HEK293T (cell line): ENCODE measurements around the gene DNAH8.

Experiments used
- ARNT ChIP-seq: fragments of 450-650 bp; IDR thresholded peaks from 2 replicates; pipeline ENCODE4 v1.6.1; 2017; ENCODE audit warnings: mild to moderate bottlenecking
- BHLHE40 ChIP-seq: fragments of 450-650 bp; IDR thresholded peaks from 2 replicates; pipeline ENCODE4 v1.6.1; 2016; ENCODE audit warnings: mild to moderate bottlenecking, moderate library complexity, borderline replicate concordance
- CTBP1 ChIP-seq: fragments of 450-650 bp; IDR thresholded peaks from 2 replicates; pipeline ENCODE4 v1.6.1; 2016; ENCODE audit warnings: borderline replicate concordance
- FOXA1 ChIP-seq: fragments of 450-650 bp; IDR thresholded peaks from 2 replicates; pipeline ENCODE4 v1.6.1; 2016; ENCODE audit warnings: mild to moderate bottlenecking
- FOXK2 ChIP-seq: fragments of 450-650 bp; IDR thresholded peaks from 2 replicates; pipeline ENCODE4 v1.6.1; 2016; ENCODE audit warnings: mild to moderate bottlenecking
- FOXM1 ChIP-seq: fragments of 450-650 bp; IDR thresholded peaks from 2 replicates; pipeline ENCODE4 v1.6.1; 2017; ENCODE audit warnings: mild to moderate bottlenecking, borderline replicate concordance
- L3MBTL2 ChIP-seq: fragments of 450-650 bp; conservative IDR thresholded peaks from 2 replicates; pipeline ENCODE4 v1.6.1; 2016; ENCODE audit warnings: mild to moderate bottlenecking
- LEF1 ChIP-seq: fragments of 450-650 bp; IDR thresholded peaks from 2 replicates; pipeline ENCODE4 v1.6.1; 2017; ENCODE audit warnings: mild to moderate bottlenecking, borderline replicate concordance
- PKNOX1 ChIP-seq: fragments of 450-650 bp; IDR thresholded peaks from 2 replicates; pipeline ENCODE4 v1.6.1; 2016

- TF ChIP-seq LEF1 (no peak), CTBP1 (no peak), FOXA1 (no peak), ARNT (no peak), L3MBTL2 (no peak), BHLHE40 (no peak), PKNOX1 (no peak), FOXM1 (no peak), FOXK2 (no peak)
Observed at GRCh38 chr6:38848760-38849159, 133.6 kb downstream of the DNAH8 start.
